Stimulated activated naive CD4-positive, alpha-beta T cell (primary cell): ENCODE data around the gene ERFE.

ENCODE experiments used
- DNase-seq, 6 experiments: peaks; one replicate each; lab custom pipeline; 2025; lab: John Stamatoyannopoulos, UW

The ERFE gene

GRCh38 chr2:238207006-238207405 lies 48.2 kb downstream of the ERFE start:
- DNase-seq: no peak

GRCh38 chr2:238216651-238217184 lies 57.9 kb downstream of the ERFE start:
- DNase-seq: no peak
